Left lung (tissue), 10 donors: ENCODE data around the gene VSIR. TPM values are rescaled to one million over a fixed set of nuclear protein-coding genes. Genes with fewer than 3 reads are reported as not detected.

ENCODE experiments used
- ATAC-seq: fragments of 200-7000 bp; cut with Tn5 transposase; one replicate; pipeline ENCODE4 v1.9.1; 2020; ENCODE audit warnings: moderate library complexity
- DNase-seq, 4 donors: peaks; one replicate each; pipeline ENCODE4 v3.0.0-alpha.2; 2013 to 2020
- H3K27ac ChIP-seq, 2 donors: fragments of 200-600 bp; sonication (generic) in 1 of 2; one replicate each; pipeline versions ENCODE4 v1.5.0 to v1.8.0; 2020 to 2021
- H3K27me3 ChIP-seq, 2 donors: fragments of 200-600 bp; sonication (generic) in 1 of 2; one replicate each; pipeline versions ENCODE4 v1.5.0 to v1.8.0; 2020 to 2021
- H3K36me3 ChIP-seq, 2 donors: fragments of 200-600 bp; sonication (generic) in 1 of 2; one replicate each; pipeline versions ENCODE4 v1.5.0 to v1.8.0; 2020 to 2021
- H3K4me1 ChIP-seq, 2 donors: fragments of 200-600 bp; one replicate each; pipeline ENCODE4 v1.8.0; 2021
- H3K4me3 ChIP-seq, 2 donors: fragments of 200-600 bp; sonication (generic) in 1 of 2; one replicate each; pipeline versions ENCODE4 v1.5.0 to v1.8.0; 2020 to 2021; ENCODE audit warnings: mild to moderate bottlenecking in 1 of 2
- H3K9me3 ChIP-seq, 2 donors: fragments of 200-600 bp; sonication (generic) in 1 of 2; one replicate each; pipeline versions ENCODE4 v1.5.0 to v1.8.0; 2020 to 2021
- intact Hi-C, 2 donors: fragments of 100-400 bp; cut with DNase I; formaldehyde crosslinking; loops; one replicate each; pipeline versions ENCODE4 v1.11.2 to v1.14.2; 2022
- polyA plus RNA-seq, 6 donors: library from polyadenylated mRNA; unstranded; fragments of 120-200 nt; gene quantifications; one replicate each; pipeline ENCODE4 v1.2.1, GENCODE V29; 2013; ENCODE audit not compliant: insufficient read length in 6 of 6
- total RNA-seq, 2 donors: library from RNA; stranded (reverse); fragmentation: NEBNext Ultra II Directional; extraction: Animal tissue kit (Norgen Biotek cat#: 25700); gene quantifications; one replicate each; pipeline ENCODE4 v1.2.1, GENCODE V29; 2021
- TF ChIP-seq, protein P1 (sequence below), 2 donors: fragments of 200-600 bp; sonication (generic) in 1 of 2; IDR thresholded peaks; one replicate each; pipeline versions ENCODE4 v1.5.0 to v1.8.0; 2021; ENCODE audit warnings: antibody characterized with exemption in 2 of 2
- donor health status: DM: no; HTN: yes; CAD: no.
- donor health status: DM: no; HTN: no; CAD: no.

The VSIR gene
- total and polyA plus RNA-seq, 8 donors = 29.9 to 133 (median 37.2) TPM

DNA sequence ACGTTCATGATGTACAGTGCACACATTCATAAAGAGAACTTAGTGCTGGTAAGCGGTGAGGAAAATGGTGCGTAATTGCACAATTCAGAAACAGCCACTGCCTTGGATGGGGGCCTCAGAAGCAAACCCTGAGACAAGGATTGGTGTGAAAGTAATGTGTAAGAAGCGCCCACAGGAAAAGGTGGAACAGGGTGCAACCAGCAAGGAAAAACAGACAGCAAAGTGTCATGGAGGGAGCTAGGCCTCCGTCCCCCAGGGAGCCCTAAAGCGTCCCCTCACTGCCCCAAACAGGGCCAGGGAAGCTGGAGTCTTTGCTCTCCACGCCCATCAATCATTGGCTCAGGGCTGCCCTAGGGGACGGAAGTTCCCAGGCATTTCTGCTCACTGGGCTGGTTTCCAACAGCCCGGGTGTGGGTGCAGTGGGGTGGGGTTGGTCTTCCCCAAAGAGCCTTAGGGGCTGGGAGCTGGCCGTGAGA, 44.1 kb downstream of the VSIR start:
- ATAC-seq = peak; percentile 51
- intact Hi-C loops = no loop called here
- peaks cover 20 to 73% of the 10 kb centered on the region in 2 donors for H3K4me1 ChIP-seq
- DNase-seq = peak in 2 of 4 donors; percentile 63 to 73
- H3K4me3 ChIP-seq = no peak overlapping the region
- peak overlapping the region; percentile 63 to 95 for H3K27ac ChIP-seq
- H3K27me3 ChIP-seq = no peaks in the 10 kb centered on the region
- H3K36me3 ChIP-seq = no peaks in the 10 kb centered on the region
- TF ChIP-seq, protein P1, sequence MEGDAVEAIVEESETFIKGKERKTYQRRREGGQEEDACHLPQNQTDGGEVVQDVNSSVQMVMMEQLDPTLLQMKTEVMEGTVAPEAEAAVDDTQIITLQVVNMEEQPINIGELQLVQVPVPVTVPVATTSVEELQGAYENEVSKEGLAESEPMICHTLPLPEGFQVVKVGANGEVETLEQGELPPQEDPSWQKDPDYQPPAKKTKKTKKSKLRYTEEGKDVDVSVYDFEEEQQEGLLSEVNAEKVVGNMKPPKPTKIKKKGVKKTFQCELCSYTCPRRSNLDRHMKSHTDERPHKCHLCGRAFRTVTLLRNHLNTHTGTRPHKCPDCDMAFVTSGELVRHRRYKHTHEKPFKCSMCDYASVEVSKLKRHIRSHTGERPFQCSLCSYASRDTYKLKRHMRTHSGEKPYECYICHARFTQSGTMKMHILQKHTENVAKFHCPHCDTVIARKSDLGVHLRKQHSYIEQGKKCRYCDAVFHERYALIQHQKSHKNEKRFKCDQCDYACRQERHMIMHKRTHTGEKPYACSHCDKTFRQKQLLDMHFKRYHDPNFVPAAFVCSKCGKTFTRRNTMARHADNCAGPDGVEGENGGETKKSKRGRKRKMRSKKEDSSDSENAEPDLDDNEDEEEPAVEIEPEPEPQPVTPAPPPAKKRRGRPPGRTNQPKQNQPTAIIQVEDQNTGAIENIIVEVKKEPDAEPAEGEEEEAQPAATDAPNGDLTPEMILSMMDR (IDR thresholded peaks at IDR 0.05) = no peak
- H3K9me3 ChIP-seq = no peaks in the 10 kb centered on the region

GRCh38 chr10:71727738-71728737, 45.3 kb downstream of the VSIR start:
- Histone ChIP-seq H3K4me3 (no peak overlapping the region), H3K4me1 (peaks cover 20 to 65% of the 10 kb centered on the region in 2 donors), H3K36me3 (no peaks in the 10 kb centered on the region), H3K9me3 (no peaks in the 10 kb centered on the region), H3K27ac (peak overlapping the region; percentile 63 to 95), H3K27me3 (no peaks in the 10 kb centered on the region)
- TF ChIP-seq, protein P1 (IDR thresholded peaks at IDR 0.05) = no peak
- peak; percentile 52 for ATAC-seq
- intact Hi-C loops = no loop called here
- peak in 2 of 4 donors; percentile 74 to 77 for DNase-seq

DNA sequence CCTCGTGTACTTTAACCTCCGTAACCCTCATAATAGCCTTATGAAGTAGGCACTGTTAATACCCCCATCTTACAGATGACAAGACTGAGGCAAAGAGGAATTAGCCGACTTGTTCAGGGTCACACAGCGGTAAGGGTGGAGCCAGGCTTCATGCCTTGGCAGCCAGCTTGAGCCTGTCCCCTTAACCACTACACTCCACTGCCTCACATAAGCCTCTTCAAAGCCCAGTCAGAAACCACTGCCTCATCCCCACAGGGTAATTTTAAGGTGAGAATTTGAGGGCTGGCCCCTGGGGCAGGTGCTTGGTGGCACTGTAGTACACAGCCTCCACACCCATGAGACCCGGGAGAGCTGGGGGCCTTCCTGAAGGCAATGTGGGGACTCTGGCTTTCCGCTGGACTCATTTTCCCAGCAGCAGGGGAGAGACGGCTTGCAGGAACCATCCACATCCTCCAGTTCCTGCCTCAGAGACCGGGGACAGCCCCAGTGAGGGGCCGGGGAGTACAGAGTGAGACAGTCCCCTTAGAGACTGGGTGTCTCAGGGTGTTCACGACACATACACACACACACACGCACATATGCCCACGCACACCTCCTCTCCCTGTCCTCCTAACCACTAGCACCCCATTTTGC, 46.1 kb downstream of the VSIR start:
- ATAC-seq = peak; percentile 9
- DNase-seq = no peak
- H3K9me3 ChIP-seq = no peaks in the 10 kb centered on the region
- peak overlapping the region; percentile 63 to 95 for H3K27ac ChIP-seq
- no peaks in the 10 kb centered on the region for H3K27me3 ChIP-seq
- no peak overlapping the region for H3K4me3 ChIP-seq
- H3K4me1 ChIP-seq = peaks cover 20 to 65% of the 10 kb centered on the region in 2 donors
- TF ChIP-seq, protein P1 (IDR thresholded peaks at IDR 0.05) = no peak
- H3K36me3 ChIP-seq = no peaks in the 10 kb centered on the region
- intact Hi-C loops = no loop called here

GRCh38 chr10:71726580-71727104, 46.7 kb downstream of the VSIR start:
- Histone ChIP-seq H3K27me3 (no peaks in the 10 kb centered on the region), H3K4me1 (peaks cover 20 to 65% of the 10 kb centered on the region in 2 donors), H3K27ac (peak overlapping the region; percentile 63 to 95), H3K9me3 (no peaks in the 10 kb centered on the region), H3K36me3 (no peaks in the 10 kb centered on the region), H3K4me3 (no peak overlapping the region)
- ATAC-seq = no peak
- intact Hi-C loops = no loop called here
- TF ChIP-seq, protein P1 (IDR thresholded peaks at IDR 0.05) = no peak
- DNase-seq = no peak
